HG02623 (cell line): ENCODE results near the gene SPATA31E1.
"Not testable (repeated sequence)": the region's sequence is repeated elsewhere in the genome, so short reads cannot be mapped to it uniquely, and the experiment has no call there.

Source experiments
- ATAC-seq: cut with Tn5 transposase; IDR thresholded peaks from one replicate; pipeline ENCODE4 v1.9.1; 2021; ENCODE audit warnings: moderate library complexity; ENCODE audit not compliant: unreplicated experiment

SPATA31E1 gene

GRCh38 chr9:87882627-87883026, at the start of gene SPATA31E1:
Gene SPATA31E1 (plus strand): TSS chr9:87882877. CDS start chr9:87882892, 15 bp downstream.
- ATAC-seq = no peak

GRCh38 chr9:87834357-87834756, 48.3 kb upstream of the SPATA31E1 start:
- ATAC-seq = no peak

GRCh38 chr9:87836536-87836935, 46.1 kb upstream of the SPATA31E1 start:
- ATAC-seq = no peak

GRCh38 chr9:87836951-87837705, 45.5 kb upstream of the SPATA31E1 start:
- ATAC-seq = no peak

GRCh38 chr9:87840134-87840533, 42.5 kb upstream of the SPATA31E1 start:
- ATAC-seq = no peak

- ATAC-seq = no peak
These were observed 39.6 kb upstream of the SPATA31E1 start for GRCh38 chr9:87842878-87843585.

GRCh38 chr9:87844506-87844905, 38.2 kb upstream of the SPATA31E1 start:
- no peak for ATAC-seq

GRCh38 chr9:87847817-87848216, 34.9 kb upstream of the SPATA31E1 start:
- not testable (repeated sequence) for ATAC-seq

- no peak for ATAC-seq
These were observed 33.4 kb upstream of the SPATA31E1 start for GRCh38 chr9:87849144-87849758.

- no peak for ATAC-seq
These were observed 32.3 kb upstream of the SPATA31E1 start for GRCh38 chr9:87850391-87850790.

- ATAC-seq = not testable (repeated sequence)
These were observed 31.5 kb upstream of the SPATA31E1 start for GRCh38 chr9:87851186-87851585.

GRCh38 chr9:87853302-87853701, 29.4 kb upstream of the SPATA31E1 start:
- no peak for ATAC-seq

GRCh38 chr9:87853876-87854579, 28.6 kb upstream of the SPATA31E1 start:
- no peak for ATAC-seq

GRCh38 chr9:87854580-87854955, 28.1 kb upstream of the SPATA31E1 start:
- ATAC-seq = no peak

- ATAC-seq = no peak
These were observed 27.6 kb upstream of the SPATA31E1 start for GRCh38 chr9:87855061-87855460.

- ATAC-seq = no peak
These were observed 25.3 kb upstream of the SPATA31E1 start for GRCh38 chr9:87857141-87857947.

GRCh38 chr9:87857948-87858335, 24.7 kb upstream of the SPATA31E1 start:
- no peak for ATAC-seq

- no peak for ATAC-seq
These were observed 23.5 kb upstream of the SPATA31E1 start for GRCh38 chr9:87859137-87859536.

- no peak for ATAC-seq
These were observed 22.9 kb upstream of the SPATA31E1 start for GRCh38 chr9:87859786-87860185.

- no peak for ATAC-seq
These were observed 21.3 kb upstream of the SPATA31E1 start for GRCh38 chr9:87861332-87861731.
